ENCODE results near the gene ALK.

DNA sequence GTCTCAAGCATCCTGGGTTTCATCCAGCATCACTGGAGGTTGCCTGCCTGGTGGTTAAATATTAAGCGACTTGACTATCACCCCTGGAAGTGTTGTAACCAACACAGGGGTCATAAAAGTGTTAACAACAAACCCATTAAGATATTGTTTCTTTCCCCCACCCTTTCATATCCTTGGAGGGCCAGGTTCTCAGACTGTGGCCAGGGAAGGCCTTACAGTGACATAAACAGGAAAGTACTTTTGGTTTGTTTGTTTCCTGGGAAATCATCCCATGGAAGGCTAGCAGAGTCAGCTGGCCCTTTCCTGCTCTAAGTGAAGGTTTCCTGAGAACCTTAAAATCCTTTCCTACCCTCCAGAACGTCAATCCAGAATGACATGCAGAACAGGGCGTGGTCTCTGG is 645.2 kb downstream of the ALK start:
- TF ChIP-seq POLR2A (IDR thresholded peaks at IDR 0.05; ENCODE audit: low read length) (no peak), GATA1 (IDR thresholded peaks at IDR 0.05; ENCODE audit: low read depth, low read length) (no peak)
